H9 (cell line): Measurements from ENCODE around the gene FREM2. TPM values are rescaled to one million over a fixed set of nuclear protein-coding genes. Genes with fewer than 3 reads are reported as not detected.

Experiments
- DNase-seq: peaks from one replicate; pipeline ENCODE4 v3.0.0-alpha.2; 2017
- H2AFZ ChIP-seq: one replicate; pipeline ENCODE4 v1.6.1; 2013; ENCODE audit warnings: mild to moderate bottlenecking, low read length, control low read depth, moderate library complexity
- H2AK5ac ChIP-seq: 2 replicates; pipeline ENCODE4 v1.6.1; 2013; ENCODE audit warnings: low read length, control low read depth, mixed read lengths; ENCODE audit not compliant: insufficient read length
- H2BK120ac ChIP-seq: one replicate; pipeline ENCODE4 v1.6.1; 2013; ENCODE audit warnings: low read depth, mild to moderate bottlenecking, low read length, control low read depth, inconsistent platforms; ENCODE audit not compliant: poor library complexity, severe bottlenecking
- H2BK12ac ChIP-seq: 2 replicates; pipeline ENCODE4 v1.6.1; 2013; ENCODE audit warnings: low read length, control low read depth, mixed read lengths, low read depth; ENCODE audit not compliant: insufficient read length
- H2BK15ac ChIP-seq: 2 replicates; pipeline ENCODE4 v1.6.1; 2013; ENCODE audit warnings: low read depth, low read length, control low read depth
- H2BK20ac ChIP-seq: one replicate; pipeline ENCODE4 v1.6.1; 2013; ENCODE audit warnings: low read depth, mild to moderate bottlenecking, low read length, control low read depth, inconsistent platforms; ENCODE audit not compliant: poor library complexity, severe bottlenecking
- H2BK5ac ChIP-seq: 2 replicates; pipeline ENCODE4 v1.6.1; 2013; ENCODE audit warnings: low read length, control low read depth, mixed read lengths; ENCODE audit not compliant: insufficient read length
- H3K14ac ChIP-seq: 2 replicates; pipeline ENCODE4 v1.6.1; 2013; ENCODE audit warnings: low read length, control low read depth; ENCODE audit not compliant: insufficient read depth
- H3K18ac ChIP-seq: 2 replicates; pipeline ENCODE4 v1.6.1; 2013; ENCODE audit warnings: low read depth, mild to moderate bottlenecking, mixed read lengths, low read length, control low read depth; ENCODE audit not compliant: insufficient read length
- H3K23ac ChIP-seq: 2 replicates; pipeline ENCODE4 v1.6.1; 2013; ENCODE audit warnings: low read length, control low read depth, mixed read lengths, low read depth; ENCODE audit not compliant: insufficient read length
- H3K23me2 ChIP-seq: 2 replicates; pipeline ENCODE4 v1.6.1; 2013; ENCODE audit warnings: low read depth, mild to moderate bottlenecking, mixed read lengths, low read length, control low read depth; ENCODE audit not compliant: insufficient read length, poor library complexity, severe bottlenecking
- H3K27ac ChIP-seq: 2 replicates; pipeline ENCODE4 v1.5.1; 2013; ENCODE audit warnings: low read length, control low read depth, mixed read lengths, low read depth; ENCODE audit not compliant: insufficient read length
- H3K27me3 ChIP-seq: 2 replicates; pipeline ENCODE4 v1.6.1; 2013; ENCODE audit warnings: low read length, control low read depth, inconsistent platforms; ENCODE audit not compliant: insufficient read depth
- H3K4ac ChIP-seq: 2 replicates; pipeline ENCODE4 v1.6.1; 2013; ENCODE audit warnings: low read depth, mild to moderate bottlenecking, control low read depth, inconsistent platforms, low read length, moderate library complexity
- H3K4me1 ChIP-seq: 2 replicates; pipeline ENCODE4 v1.6.1; 2013; ENCODE audit warnings: low read length, control low read depth, inconsistent platforms; ENCODE audit not compliant: insufficient read depth
- H3K4me2 ChIP-seq: 2 replicates; pipeline ENCODE4 v1.6.1; 2013; ENCODE audit warnings: low read length, control low read depth, mixed read lengths; ENCODE audit not compliant: insufficient read length, insufficient read depth
- H3K56ac ChIP-seq: 2 replicates; pipeline ENCODE4 v1.6.1; 2013; ENCODE audit warnings: low read depth, mild to moderate bottlenecking, mixed read lengths, low read length, control low read depth; ENCODE audit not compliant: insufficient read length
- H3K79me1 ChIP-seq: 2 replicates; pipeline ENCODE4 v1.6.1; 2013; ENCODE audit warnings: low read depth, mild to moderate bottlenecking, moderate library complexity, low read length, control low read depth, inconsistent platforms; ENCODE audit not compliant: insufficient read depth, poor library complexity, severe bottlenecking
- H3K79me2 ChIP-seq: 2 replicates; pipeline ENCODE4 v1.6.1; 2013; ENCODE audit warnings: low read length, control low read depth, inconsistent platforms; ENCODE audit not compliant: insufficient read depth
- H3K9ac ChIP-seq: 2 replicates; pipeline ENCODE4 v1.6.1; 2013; ENCODE audit warnings: low read length, control low read depth, mixed read lengths; ENCODE audit not compliant: insufficient read length; ENCODE audit errors: extremely low read depth
- H3K9me3 ChIP-seq: one replicate; pipeline ENCODE4 v1.6.1; 2013; ENCODE audit warnings: low read depth, low read length, inconsistent platforms; ENCODE audit not compliant: control insufficient read depth
- H3T11ph ChIP-seq: one replicate; pipeline ENCODE4 v1.6.1; 2013; ENCODE audit warnings: mild to moderate bottlenecking, low read length, control low read depth, inconsistent platforms
- H4K20me1 ChIP-seq: one replicate; pipeline ENCODE4 v1.6.1; 2013; ENCODE audit not compliant: control insufficient read depth, insufficient read length, insufficient read depth
- H4K5ac ChIP-seq: 2 replicates; pipeline ENCODE4 v1.6.1; 2013; ENCODE audit warnings: low read depth, mild to moderate bottlenecking, mixed read lengths, low read length, control low read depth; ENCODE audit not compliant: insufficient read length
- H4K8ac ChIP-seq: replicated peaks from 2 replicates; pipeline ENCODE4 v1.6.1; 2013; ENCODE audit warnings: low read length, control low read depth, mixed read lengths, low read depth; ENCODE audit not compliant: insufficient read length
- H4K91ac ChIP-seq: 2 replicates; pipeline ENCODE4 v1.6.1; 2013; ENCODE audit warnings: low read depth, mild to moderate bottlenecking, moderate library complexity, mixed read lengths, low read length, control low read depth; ENCODE audit not compliant: insufficient read length
- H3K27ac Mint-ChIP-seq, 3 experiments: 2 replicates in 2 of 3; 3 replicates in 1 of 3; pipeline ENCODE4 v1.8.0; 2020 to 2021; ENCODE audit warnings: mixed read lengths in 3 of 3, mild to moderate bottlenecking in 1 of 3, moderate library complexity in 1 of 3
- H3K27me3 Mint-ChIP-seq: 2 replicates; pipeline ENCODE4 v1.8.0; 2021; ENCODE audit warnings: low read depth, mild to moderate bottlenecking, moderate library complexity, mixed read lengths
- H3K36me3 Mint-ChIP-seq, 3 experiments: 2 replicates in 2 of 3; 3 replicates in 1 of 3; pipeline ENCODE4 v1.8.0; 2020 to 2021; ENCODE audit warnings: low read depth in 3 of 3, mixed read lengths in 3 of 3; ENCODE audit not compliant: insufficient read depth in 1 of 3
- H3K4me1 Mint-ChIP-seq, 2 experiments: 2 replicates each; pipeline ENCODE4 v1.8.0; 2020; ENCODE audit warnings: mixed read lengths in 2 of 2
- H3K4me3 Mint-ChIP-seq, 2 experiments: 2 replicates in 1 of 2; 3 replicates in 1 of 2; pipeline ENCODE4 v1.8.0; 2020 to 2021; ENCODE audit warnings: mild to moderate bottlenecking in 2 of 2, mixed read lengths in 2 of 2, moderate library complexity in 1 of 2
- H3K9me3 Mint-ChIP-seq, 2 experiments: 2 replicates in 1 of 2; 3 replicates in 1 of 2; pipeline ENCODE4 v1.8.0; 2020; ENCODE audit warnings: mild to moderate bottlenecking in 2 of 2, mixed read lengths in 2 of 2, moderate library complexity in 1 of 2
- CTCF ChIP-seq: fragments of 200-600 bp; sonication (generic); conservative IDR thresholded peaks from 3 replicates; pipeline ENCODE4 v1.8.0; 2021; ENCODE audit warnings: antibody characterized with exemption, mild to moderate bottlenecking
- WGBS: extraction: QIAGEN DNeasy Blood & Tissue Kit; methylation state at CpG from one replicate; pipeline ENCODE4 v1.1.7; 2013; ENCODE audit warnings: missing lambda C conversion rate, low lambda C conversion rate, mixed read lengths; ENCODE audit not compliant: insufficient read length; ENCODE audit errors: extremely low coverage; 5-methylcytosine and 5-hydroxymethylcytosine counted together
- total RNA-seq: library from RNA; stranded (reverse); gene quantifications from 2 replicates; pipeline ENCODE4 v1.2.1, GENCODE V29; 2021

The FREM2 gene
- total RNA-seq, 1 experiment from 2014 or later, result 16.0 TPM

GRCh38 chr13:38826182-38826813 lies 139.4 kb downstream of the FREM2 start:
- Histone ChIP-seq H3T11ph (no peak overlapping the region), H4K8ac (no peak overlapping the region), H2BK20ac (no peak overlapping the region), H3K4me2 (no peak overlapping the region), H3K56ac (no peak overlapping the region), H2BK12ac (no peak overlapping the region), H2AFZ (no peak overlapping the region), H3K27me3 (no peaks in the 10 kb centered on the region), H3K27ac (no peak overlapping the region), H3K23me2 (no peaks in the 10 kb centered on the region), H3K79me2 (no peaks in the 10 kb centered on the region), H3K9ac (no peak overlapping the region), H4K20me1 (no peaks in the 10 kb centered on the region), H2AK5ac (no peak overlapping the region), H4K91ac (no peak overlapping the region), H3K14ac (no peak overlapping the region), H3K4ac (no peak overlapping the region), H3K79me1 (no peaks in the 10 kb centered on the region), H3K18ac (no peak overlapping the region), H2BK120ac (no peak overlapping the region), H3K9me3 (no peaks in the 10 kb centered on the region), H3K23ac (no peak overlapping the region), H4K5ac (no peak overlapping the region), H3K4me1 (no peaks in the 10 kb centered on the region), H2BK5ac (no peak overlapping the region), H2BK15ac (no peak overlapping the region)
- DNase-seq, result no peak
- H3K4me1 Mint-ChIP-seq, result peaks cover 13 to 14% of the 10 kb centered on the region in 2 experiments
- H3K9me3 Mint-ChIP-seq, result no peaks in the 10 kb centered on the region
- H3K27ac Mint-ChIP-seq, result no peak overlapping the region
- no CpG with 5 or more reads among the region's 11 CpGs for WGBS
- H3K36me3 Mint-ChIP-seq, result no peaks in the 10 kb centered on the region; a peak in 1 of 7 replicates
- TF ChIP-seq CTCF, result no peak
- H3K4me3 Mint-ChIP-seq, result no peak overlapping the region
- no peaks in the 10 kb centered on the region for H3K27me3 Mint-ChIP-seq
